Body of pancreas (tissue), 4 donors: ENCODE data around the gene IL19. TPM values are rescaled to one million over a fixed set of nuclear protein-coding genes. Genes with fewer than 3 reads are reported as not detected.

ENCODE experiments used
- ATAC-seq: fragments of 150-250 bp; one replicate; pipeline ENCODE4 v1.9.1; 2016
- DNase-seq, 4 donors: peaks; one replicate each; pipeline ENCODE4 v3.0.0-alpha.2; 2019
- H3K27ac ChIP-seq, 4 donors: fragments of 200-600 bp; sonication (generic); 1 replicate in 3 of 4; 2 replicates in 1 of 4; pipeline versions ENCODE4 v1.5.1 to v1.6.1; 2016 to 2019; ENCODE audit warnings: mild to moderate bottlenecking in 1 of 4, mixed read lengths in 1 of 4, moderate library complexity in 1 of 4
- H3K27me3 ChIP-seq, 2 donors: fragments of 200-600 bp; sonication (generic); one replicate each; pipeline ENCODE4 v1.6.0; 2016; ENCODE audit warnings: mild to moderate bottlenecking in 1 of 2
- H3K36me3 ChIP-seq, 2 donors: fragments of 200-600 bp; sonication (generic); replicated peaks in 1 of 2; 2 replicates each; pipeline ENCODE4 v1.5.1; 2016; ENCODE audit warnings: low read depth in 2 of 2; ENCODE audit not compliant: insufficient read depth in 1 of 2
- H3K4me1 ChIP-seq: fragments of 200-600 bp; sonication (generic); one replicate; pipeline ENCODE4 v1.6.0; 2016
- H3K4me3 ChIP-seq, 2 donors: fragments of 200-600 bp; sonication (generic); 1 replicate in 1 of 2; 2 replicates in 1 of 2; pipeline ENCODE4 v1.5.1; 2016 to 2019
- H3K9me3 ChIP-seq, 3 donors: fragments of 200-600 bp; sonication (generic); 1 replicate in 2 of 3; 2 replicates in 1 of 3; pipeline ENCODE4 v1.5.1; 2016
- CTCF ChIP-seq, 7 experiments: fragments of 450-650 bp in 4 of 7; fragments of 200-600 bp in 3 of 7; sonication (generic) in 3 of 7; IDR thresholded peaks; one replicate each; pipeline ENCODE4 v1.5.1; 2016 to 2019; ENCODE audit warnings: antibody characterized with exemption in 7 of 7
- POLR2A ChIP-seq, 3 donors: fragments of 450-650 bp; IDR thresholded peaks; one replicate each; pipeline ENCODE4 v1.6.1; 2016; ENCODE audit warnings: antibody characterized with exemption in 3 of 3, mild to moderate bottlenecking in 2 of 3
- WGBS, 2 donors: methylation state at CpG; one replicate each; pipeline ENCODE4 v1.1.5; 2017; 5-methylcytosine and 5-hydroxymethylcytosine counted together
- intact Hi-C: fragments of 100-400 bp; cut with DNase I; formaldehyde crosslinking; loops from one replicate; pipeline ENCODE4 v1.15.1; 2023
- total RNA-seq, 2 donors: library from RNA; depleted of rRNA; stranded (reverse); fragments of >200 nt; gene quantifications; one replicate each; pipeline ENCODE4 v1.1.0, GENCODE V29; 2016

IL19 gene
- total RNA-seq, 2 donors from 2014 or later: not detected

GRCh38 chr1:206786212-206786886 lies 15.8 kb downstream of the IL19 start:
- H3K9me3 ChIP-seq: no peaks in the 10 kb centered on the region
- no peaks in the 10 kb centered on the region for H3K27me3 ChIP-seq
- H3K4me1 ChIP-seq: no peaks in the 10 kb centered on the region
- intact Hi-C loops: loop anchor here (10.0 kb wide), 1 partner anchor 82 kb away; no protein-coding TSS in a partner anchor
- no peaks in the 10 kb centered on the region for H3K36me3 ChIP-seq
- no peak for DNase-seq
- 72 to 84% methylated on average over 5 of the region's 5 CpGs for WGBS, 2 donors
- H3K4me3 ChIP-seq: no peak overlapping the region
- TF ChIP-seq CTCF (IDR thresholded peaks at IDR 0.05) (no peak), POLR2A (IDR thresholded peaks at IDR 0.05) (no peak)
- no peak for ATAC-seq
- no peak overlapping the region for H3K27ac ChIP-seq

- Histone ChIP-seq H3K9me3 (no peaks in the 10 kb centered on the region), H3K4me3 (no peak overlapping the region), H3K27me3 (no peaks in the 10 kb centered on the region), H3K4me1 (no peaks in the 10 kb centered on the region), H3K27ac (no peak overlapping the region), H3K36me3 (no peaks in the 10 kb centered on the region)
- intact Hi-C loops: loop anchor here (10.0 kb wide), 1 partner anchor 83 kb away; no protein-coding TSS in a partner anchor
- DNase-seq (no peak), ATAC-seq (no peak)
- TF ChIP-seq CTCF (IDR thresholded peaks at IDR 0.05) (no peak), POLR2A (IDR thresholded peaks at IDR 0.05) (no peak)
- WGBS, 2 donors: 51 to 68% methylated on average over 5 of the region's 5 CpGs
These were observed 17.3 kb downstream of the IL19 start for GRCh38 chr1:206787891-206788290.

GRCh38 chr1:206788487-206789050 lies 18.0 kb downstream of the IL19 start:
- DNase-seq (no peak), ATAC-seq (no peak)
- Histone ChIP-seq H3K4me1 (no peaks in the 10 kb centered on the region), H3K36me3 (no peaks in the 10 kb centered on the region), H3K9me3 (no peaks in the 10 kb centered on the region), H3K27ac (no peak overlapping the region), H3K27me3 (no peaks in the 10 kb centered on the region), H3K4me3 (no peak overlapping the region)
- 80 to 81% methylated on average over 3 of the region's 3 CpGs for WGBS, 2 donors
- intact Hi-C loops: loop anchor here (10.0 kb wide), 1 partner anchor 84 kb away; no protein-coding TSS in a partner anchor
- no peak for TF ChIP-seq CTCF (IDR thresholded peaks at IDR 0.05)
- TF ChIP-seq POLR2A (IDR thresholded peaks at IDR 0.05): no peak

- intact Hi-C loops: no loop called here
These were observed 20.1 kb downstream of the IL19 start for GRCh38 chr1:206790502-206791250.

More at GRCh38 chr1:206790502-206791250, 20.1 kb downstream of the IL19 start:
- Histone ChIP-seq H3K36me3 (no peaks in the 10 kb centered on the region), H3K9me3 (no peaks in the 10 kb centered on the region), H3K4me1 (peaks cover 6% of the 10 kb centered on the region), H3K27me3 (no peaks in the 10 kb centered on the region), H3K27ac (no peak overlapping the region), H3K4me3 (no peak overlapping the region)
- TF ChIP-seq POLR2A (IDR thresholded peaks at IDR 0.05) (no peak), CTCF (IDR thresholded peaks at IDR 0.05) (no peak)
- DNase-seq (no peak), ATAC-seq (no peak)
- WGBS, 2 donors: 90 to 91% methylated on average over 11 of the region's 11 CpGs
